ENCODE measurements around the gene ZCCHC24. TPM values are rescaled to one million over a fixed set of nuclear protein-coding genes. Genes with fewer than 3 reads are reported as not detected.

Gene ZCCHC24
- total RNA-seq, 2 experiments from 2014 or later = 0.67 to 0.85 TPM

DNA sequence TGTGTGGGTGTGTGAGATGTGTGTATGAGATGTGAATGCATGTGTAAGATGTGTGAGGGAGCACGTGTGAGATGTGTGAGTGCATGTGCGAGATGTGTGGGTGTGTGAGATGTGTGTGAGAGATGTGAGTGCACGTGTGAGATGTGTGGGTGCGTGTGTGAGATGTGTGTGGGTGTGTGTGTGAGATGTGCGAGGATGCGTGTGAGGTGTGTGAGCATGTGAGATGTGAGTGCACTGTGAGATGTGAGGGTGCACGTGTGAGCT lies 67.1 kb downstream of the ZCCHC24 start:
- Mint-ChIP-seq H3K27me3 (no peaks in the 10 kb centered on the region), H3K4me1 (ENCODE audit: low read depth) (no peaks in the 10 kb centered on the region), H3K27ac (no peak overlapping the region), H3K4me3 (no peak overlapping the region), H3K9me3 (no peaks in the 10 kb centered on the region), H3K36me3 (ENCODE audit: low read depth) (no peaks in the 10 kb centered on the region)
- H3K4me1 ChIP-seq (ENCODE audit: insufficient read depth, low read length) = peaks cover 3% of the 10 kb centered on the region
- H3K4me3 ChIP-seq (ENCODE audit: low read length) = no peak overlapping the region
- no peaks in the 10 kb centered on the region for H3K36me3 ChIP-seq (ENCODE audit: insufficient read depth, low read length)
- intact Hi-C loops (cut with DNase I, micrococcal nuclease) = no loop called here
- H3K27ac ChIP-seq (ENCODE audit: low read depth in 1 of 2, low read length in 2 of 2) = no peak overlapping the region
- TF ChIP-seq, protein P1, sequence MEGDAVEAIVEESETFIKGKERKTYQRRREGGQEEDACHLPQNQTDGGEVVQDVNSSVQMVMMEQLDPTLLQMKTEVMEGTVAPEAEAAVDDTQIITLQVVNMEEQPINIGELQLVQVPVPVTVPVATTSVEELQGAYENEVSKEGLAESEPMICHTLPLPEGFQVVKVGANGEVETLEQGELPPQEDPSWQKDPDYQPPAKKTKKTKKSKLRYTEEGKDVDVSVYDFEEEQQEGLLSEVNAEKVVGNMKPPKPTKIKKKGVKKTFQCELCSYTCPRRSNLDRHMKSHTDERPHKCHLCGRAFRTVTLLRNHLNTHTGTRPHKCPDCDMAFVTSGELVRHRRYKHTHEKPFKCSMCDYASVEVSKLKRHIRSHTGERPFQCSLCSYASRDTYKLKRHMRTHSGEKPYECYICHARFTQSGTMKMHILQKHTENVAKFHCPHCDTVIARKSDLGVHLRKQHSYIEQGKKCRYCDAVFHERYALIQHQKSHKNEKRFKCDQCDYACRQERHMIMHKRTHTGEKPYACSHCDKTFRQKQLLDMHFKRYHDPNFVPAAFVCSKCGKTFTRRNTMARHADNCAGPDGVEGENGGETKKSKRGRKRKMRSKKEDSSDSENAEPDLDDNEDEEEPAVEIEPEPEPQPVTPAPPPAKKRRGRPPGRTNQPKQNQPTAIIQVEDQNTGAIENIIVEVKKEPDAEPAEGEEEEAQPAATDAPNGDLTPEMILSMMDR (IDR thresholded peaks at IDR 0.05) = no peak
- no peaks in the 10 kb centered on the region for H3K27me3 ChIP-seq (ENCODE audit: control insufficient read depth in 1 of 2, insufficient read depth in 2 of 2, low read length in 2 of 2)
- no peak for ATAC-seq (ENCODE audit: poor library complexity)
- no peaks in the 10 kb centered on the region for H3K9me3 ChIP-seq (ENCODE audit: control insufficient read depth in 1 of 2, insufficient read depth in 1 of 2, low read length in 2 of 2)
- ChIA-PET CTCF (no interaction called here), POLR2A (no interaction called here)
- DNase-seq = peak in 1 of 14 experiments; percentile 5

DNA sequence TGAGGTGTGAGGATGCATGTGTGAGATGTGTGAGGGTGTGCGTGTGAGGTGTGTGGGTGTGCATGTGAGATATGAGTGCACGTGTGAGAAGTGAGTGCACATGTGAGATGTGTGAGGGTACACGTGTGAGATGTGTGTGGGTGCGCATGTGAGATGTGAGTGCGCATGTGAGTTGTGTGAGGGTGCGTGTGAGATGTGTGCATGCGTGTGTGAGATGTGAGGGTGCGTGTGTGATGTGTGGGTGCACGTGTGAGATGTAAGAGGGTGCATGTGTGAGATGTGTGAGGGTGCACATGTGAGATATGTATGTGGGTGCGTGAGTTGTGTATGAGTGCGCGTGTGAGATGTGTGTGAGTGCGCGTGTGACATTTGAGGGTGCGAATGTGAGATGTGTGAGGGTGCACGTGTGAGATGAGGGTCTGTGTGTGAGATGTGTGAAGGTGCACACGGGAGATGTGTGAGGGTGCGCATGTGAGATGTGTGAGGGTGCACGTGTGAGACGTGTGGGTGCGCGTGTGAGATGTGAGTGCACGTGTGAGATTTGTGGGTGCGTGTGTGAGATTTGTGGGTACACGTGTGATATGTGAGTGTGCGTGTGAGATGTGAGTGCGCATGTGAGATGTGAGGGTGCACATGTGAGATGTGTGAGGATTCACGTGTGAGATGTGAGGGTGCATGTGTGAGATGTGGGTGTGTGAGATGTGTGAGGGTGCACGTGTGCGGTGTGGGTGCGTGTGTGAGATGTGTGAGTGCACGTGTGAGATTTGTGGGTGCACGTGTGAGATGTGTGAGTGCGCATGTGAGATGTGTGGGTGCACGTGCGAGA lies 67.7 kb downstream of the ZCCHC24 start:
- no peaks in the 10 kb centered on the region for H3K9me3 ChIP-seq (ENCODE audit: control insufficient read depth in 1 of 2, insufficient read depth in 1 of 2, low read length in 2 of 2)
- Mint-ChIP-seq H3K4me3 (no peak overlapping the region), H3K36me3 (ENCODE audit: low read depth) (no peaks in the 10 kb centered on the region), H3K27me3 (no peaks in the 10 kb centered on the region), H3K27ac (no peak overlapping the region), H3K9me3 (no peaks in the 10 kb centered on the region), H3K4me1 (ENCODE audit: low read depth) (no peaks in the 10 kb centered on the region)
- H3K4me1 ChIP-seq (ENCODE audit: insufficient read depth, low read length) = peaks cover 3% of the 10 kb centered on the region
- H3K27ac ChIP-seq (ENCODE audit: low read depth in 1 of 2, low read length in 2 of 2) = no peak overlapping the region
- H3K4me3 ChIP-seq (ENCODE audit: low read length) = no peak overlapping the region
- intact Hi-C loops (cut with DNase I, micrococcal nuclease) = no loop called here
- DNase-seq = peak in 1 of 14 experiments; percentile 6
- CTCF ChIA-PET = no interaction called here
- TF ChIP-seq, protein P1 (IDR thresholded peaks at IDR 0.05) = no peak
- POLR2A ChIA-PET = no interaction called here
- no peaks in the 10 kb centered on the region for H3K36me3 ChIP-seq (ENCODE audit: insufficient read depth, low read length)
- no peaks in the 10 kb centered on the region for H3K27me3 ChIP-seq (ENCODE audit: control insufficient read depth in 1 of 2, insufficient read depth in 2 of 2, low read length in 2 of 2)
- no peak for ATAC-seq (ENCODE audit: poor library complexity)

DNA sequence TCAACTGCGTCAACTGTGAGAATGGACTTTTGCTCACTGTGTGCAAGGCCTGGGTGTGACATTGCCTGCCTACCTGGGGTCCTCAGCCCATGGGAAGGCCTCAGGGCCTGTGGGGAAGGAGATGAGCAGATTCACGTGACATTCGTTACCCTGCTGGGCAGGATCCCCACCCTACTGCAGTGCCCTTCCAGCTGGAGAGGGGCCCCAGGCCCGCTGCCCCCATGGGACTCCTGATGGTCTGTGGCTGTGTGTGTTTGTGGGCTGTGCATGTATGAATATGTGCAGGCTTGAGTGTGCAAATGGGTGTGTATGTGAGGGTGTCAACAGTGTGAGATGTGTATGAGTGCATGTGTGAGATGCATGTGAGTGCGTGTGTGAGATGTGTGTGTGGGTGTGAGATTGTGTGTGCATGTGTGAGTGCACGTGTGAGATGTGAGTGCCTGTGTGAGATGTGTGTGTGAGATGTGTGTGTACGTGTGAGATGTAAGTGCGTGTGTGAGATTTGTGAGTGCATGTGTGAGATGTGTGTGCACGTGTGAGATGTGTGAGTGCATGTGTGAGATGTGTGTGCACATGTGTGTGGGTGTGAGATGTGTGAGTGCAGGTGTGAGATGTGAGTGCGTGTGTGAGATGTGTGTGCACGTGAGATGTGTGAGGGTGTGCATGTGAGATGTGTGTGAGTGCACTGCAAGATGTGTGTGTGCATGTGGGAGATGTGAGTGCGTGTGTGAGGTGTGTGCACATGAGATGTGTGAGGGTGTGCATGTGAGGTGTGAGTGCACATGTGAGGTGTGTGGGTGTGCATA lies 68.5 kb downstream of the ZCCHC24 start:
- Histone ChIP-seq H3K27me3 (ENCODE audit: control insufficient read depth in 1 of 2, insufficient read depth in 2 of 2, low read length in 2 of 2) (no peaks in the 10 kb centered on the region), H3K27ac (ENCODE audit: low read depth in 1 of 2, low read length in 2 of 2) (no peak overlapping the region), H3K9me3 (ENCODE audit: control insufficient read depth in 1 of 2, insufficient read depth in 1 of 2, low read length in 2 of 2) (no peaks in the 10 kb centered on the region), H3K4me3 (ENCODE audit: low read length) (no peak overlapping the region), H3K36me3 (ENCODE audit: insufficient read depth, low read length) (no peaks in the 10 kb centered on the region), H3K4me1 (ENCODE audit: insufficient read depth, low read length) (peaks cover 3% of the 10 kb centered on the region)
- intact Hi-C loops (cut with DNase I, micrococcal nuclease) = no loop called here
- Mint-ChIP-seq H3K4me1 (ENCODE audit: low read depth) (no peaks in the 10 kb centered on the region), H3K36me3 (ENCODE audit: low read depth) (no peaks in the 10 kb centered on the region), H3K9me3 (no peaks in the 10 kb centered on the region), H3K27me3 (no peaks in the 10 kb centered on the region), H3K27ac (no peak overlapping the region), H3K4me3 (no peak overlapping the region)
- TF ChIP-seq, protein P1 (IDR thresholded peaks at IDR 0.05) = no peak
- POLR2A ChIA-PET = no interaction called here
- peak in 2 of 14 experiments; percentile 7 to 24 for DNase-seq
- no peak for ATAC-seq (ENCODE audit: poor library complexity)
- CTCF ChIA-PET = no interaction called here

All from CD4-positive, alpha-beta T cell (primary cell).